ENCODE data around the gene EXOC2.

DNA sequence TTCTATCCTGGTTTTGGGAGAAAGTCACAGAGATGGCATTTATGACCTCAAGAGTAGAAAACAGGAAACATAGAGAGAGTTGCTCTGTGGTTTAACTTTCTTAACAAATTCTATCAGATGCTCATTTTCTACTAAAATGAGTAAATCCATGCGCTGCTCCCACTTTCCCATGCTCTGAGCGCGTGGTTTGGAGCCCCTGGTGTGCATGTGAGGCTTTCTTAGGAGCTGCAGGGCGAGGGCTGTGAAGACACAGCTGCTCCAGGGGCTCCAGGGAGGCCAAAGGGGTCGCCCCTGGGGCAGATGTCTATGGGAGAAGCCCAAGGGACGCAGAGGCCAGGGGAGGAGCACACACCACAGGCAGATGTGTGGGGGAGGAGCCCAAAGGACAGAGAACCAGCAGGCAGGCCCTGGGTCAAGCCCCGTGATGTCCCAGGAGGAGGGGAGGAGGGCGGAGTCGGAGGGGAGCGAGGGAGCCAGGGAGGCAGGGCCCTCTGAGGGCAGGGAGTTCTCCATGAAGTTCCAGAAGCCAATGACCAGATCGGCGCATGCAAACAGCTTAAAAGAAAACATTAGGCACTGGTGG is 178.5 kb downstream of the EXOC2 start:
- no peak for TF ChIP-seq EZH2 (IDR thresholded peaks at IDR 0.05; ENCODE audit: borderline replicate concordance, low read depth, low read length, severe bottlenecking)
- TF ChIP-seq, protein P1, sequence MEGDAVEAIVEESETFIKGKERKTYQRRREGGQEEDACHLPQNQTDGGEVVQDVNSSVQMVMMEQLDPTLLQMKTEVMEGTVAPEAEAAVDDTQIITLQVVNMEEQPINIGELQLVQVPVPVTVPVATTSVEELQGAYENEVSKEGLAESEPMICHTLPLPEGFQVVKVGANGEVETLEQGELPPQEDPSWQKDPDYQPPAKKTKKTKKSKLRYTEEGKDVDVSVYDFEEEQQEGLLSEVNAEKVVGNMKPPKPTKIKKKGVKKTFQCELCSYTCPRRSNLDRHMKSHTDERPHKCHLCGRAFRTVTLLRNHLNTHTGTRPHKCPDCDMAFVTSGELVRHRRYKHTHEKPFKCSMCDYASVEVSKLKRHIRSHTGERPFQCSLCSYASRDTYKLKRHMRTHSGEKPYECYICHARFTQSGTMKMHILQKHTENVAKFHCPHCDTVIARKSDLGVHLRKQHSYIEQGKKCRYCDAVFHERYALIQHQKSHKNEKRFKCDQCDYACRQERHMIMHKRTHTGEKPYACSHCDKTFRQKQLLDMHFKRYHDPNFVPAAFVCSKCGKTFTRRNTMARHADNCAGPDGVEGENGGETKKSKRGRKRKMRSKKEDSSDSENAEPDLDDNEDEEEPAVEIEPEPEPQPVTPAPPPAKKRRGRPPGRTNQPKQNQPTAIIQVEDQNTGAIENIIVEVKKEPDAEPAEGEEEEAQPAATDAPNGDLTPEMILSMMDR (IDR thresholded peaks at IDR 0.05; ENCODE audit: borderline replicate concordance, extremely low read depth, low read length, poor library complexity, severe bottlenecking): no peak
